D341Med (cell line): ENCODE results near the gene KIF4B.

Experiments
- DNase-seq: peaks from one replicate; pipeline ENCODE4 v3.0.0; 2012; ENCODE audit warnings: low spot score

Gene KIF4B

GRCh38 chr5:155057626-155058025 is 44.1 kb downstream of the KIF4B start:
- DNase-seq: no peak

- DNase-seq: no peak
Observed at GRCh38 chr5:155064580-155064979, 51.0 kb downstream of the KIF4B start.

GRCh38 chr5:155066886-155067595 is 53.5 kb downstream of the KIF4B start:
- no peak for DNase-seq
